ENCODE measurements around the gene C8A. TPM values are rescaled to one million over a fixed set of nuclear protein-coding genes. Genes with fewer than 3 reads are reported as not detected.

Gene C8A
- total RNA-seq, 2 experiments from 2014 or later, result not detected

GRCh38 chr1:56904663-56905397 is 50.2 kb downstream of the C8A start:
- ChIA-PET POLR2A (no interaction called here), CTCF (no interaction called here)
- Histone ChIP-seq H3K4me1 (ENCODE audit: insufficient read depth, low read length) (no peaks in the 10 kb centered on the region), H3K27me3 (ENCODE audit: control insufficient read depth in 1 of 2, insufficient read depth in 2 of 2, low read length in 2 of 2) (peaks cover 0 to 2% of the 10 kb centered on the region in 2 experiments), H3K4me3 (ENCODE audit: low read length) (no peak overlapping the region), H3K27ac (ENCODE audit: low read depth in 1 of 2, low read length in 2 of 2) (no peak overlapping the region), H3K36me3 (ENCODE audit: insufficient read depth, low read length) (no peaks in the 10 kb centered on the region), H3K9me3 (ENCODE audit: control insufficient read depth in 1 of 2, insufficient read depth in 1 of 2, low read length in 2 of 2) (no peaks in the 10 kb centered on the region)
- DNase-seq (no peak), ATAC-seq (ENCODE audit: poor library complexity) (no peak)
- intact Hi-C loops (cut with DNase I, micrococcal nuclease), result no loop called here
- H3K9me3 Mint-ChIP-seq, result no peaks in the 10 kb centered on the region
- H3K36me3 Mint-ChIP-seq (ENCODE audit: low read depth), result no peaks in the 10 kb centered on the region
- no peak overlapping the region for H3K27ac Mint-ChIP-seq
- no peaks in the 10 kb centered on the region for H3K27me3 Mint-ChIP-seq
- H3K4me3 Mint-ChIP-seq, result no peak overlapping the region
- TF ChIP-seq CTCF (IDR thresholded peaks at IDR 0.05), result no peak
- H3K4me1 Mint-ChIP-seq (ENCODE audit: low read depth), result no peaks in the 10 kb centered on the region

GRCh38 chr1:56905667-56906066 is 51.1 kb downstream of the C8A start:
- no peaks in the 10 kb centered on the region for H3K27me3 Mint-ChIP-seq
- Histone ChIP-seq H3K4me3 (ENCODE audit: low read length) (no peak overlapping the region), H3K9me3 (ENCODE audit: control insufficient read depth in 1 of 2, insufficient read depth in 1 of 2, low read length in 2 of 2) (no peaks in the 10 kb centered on the region), H3K27me3 (ENCODE audit: control insufficient read depth in 1 of 2, insufficient read depth in 2 of 2, low read length in 2 of 2) (peaks cover 0 to 2% of the 10 kb centered on the region in 2 experiments), H3K4me1 (ENCODE audit: insufficient read depth, low read length) (no peaks in the 10 kb centered on the region), H3K36me3 (ENCODE audit: insufficient read depth, low read length) (no peaks in the 10 kb centered on the region), H3K27ac (ENCODE audit: low read depth in 1 of 2, low read length in 2 of 2) (no peak overlapping the region)
- no peak overlapping the region for H3K4me3 Mint-ChIP-seq
- ATAC-seq (ENCODE audit: poor library complexity) (no peak), DNase-seq (no peak)
- H3K36me3 Mint-ChIP-seq (ENCODE audit: low read depth), result no peaks in the 10 kb centered on the region
- POLR2A ChIA-PET, result no interaction called here
- CTCF ChIA-PET, result no interaction called here
- no peak overlapping the region for H3K27ac Mint-ChIP-seq
- TF ChIP-seq CTCF (IDR thresholded peaks at IDR 0.05), result no peak
- no peaks in the 10 kb centered on the region for H3K9me3 Mint-ChIP-seq
- intact Hi-C loops (cut with DNase I, micrococcal nuclease), result no loop called here
- no peaks in the 10 kb centered on the region for H3K4me1 Mint-ChIP-seq (ENCODE audit: low read depth)

GRCh38 chr1:56908619-56909221 is 54.1 kb downstream of the C8A start:
- Histone ChIP-seq H3K27ac (ENCODE audit: low read depth in 1 of 2, low read length in 2 of 2) (no peak overlapping the region), H3K9me3 (ENCODE audit: control insufficient read depth in 1 of 2, insufficient read depth in 1 of 2, low read length in 2 of 2) (no peaks in the 10 kb centered on the region), H3K36me3 (ENCODE audit: insufficient read depth, low read length) (no peaks in the 10 kb centered on the region), H3K4me3 (ENCODE audit: low read length) (no peak overlapping the region), H3K4me1 (ENCODE audit: insufficient read depth, low read length) (no peaks in the 10 kb centered on the region), H3K27me3 (ENCODE audit: control insufficient read depth in 1 of 2, insufficient read depth in 2 of 2, low read length in 2 of 2) (no peaks in the 10 kb centered on the region)
- ChIA-PET CTCF (no interaction called here), POLR2A (no interaction called here)
- DNase-seq, result peak in 1 of 14 experiments; percentile 8
- Mint-ChIP-seq H3K27ac (no peak overlapping the region), H3K27me3 (no peaks in the 10 kb centered on the region), H3K36me3 (ENCODE audit: low read depth) (no peaks in the 10 kb centered on the region), H3K9me3 (no peaks in the 10 kb centered on the region), H3K4me1 (ENCODE audit: low read depth) (no peaks in the 10 kb centered on the region), H3K4me3 (no peak overlapping the region)
- intact Hi-C loops (cut with DNase I, micrococcal nuclease), result no loop called here
- no peak for ATAC-seq (ENCODE audit: poor library complexity)
- no peak for TF ChIP-seq CTCF (IDR thresholded peaks at IDR 0.05)

Data from CD4-positive, alpha-beta T cell (primary cell).